Upper lobe of left lung (tissue), 6 donors: ENCODE results near the gene SMARCE1. TPM values are rescaled to one million over a fixed set of nuclear protein-coding genes. Genes with fewer than 3 reads are reported as not detected.

Source experiments
- ATAC-seq, 2 donors: fragments of 200-7000 bp; cut with Tn5 transposase; one replicate each; pipeline ENCODE4 v1.9.1; 2022; ENCODE audit warnings: mild to moderate bottlenecking in 2 of 2, moderate library complexity in 2 of 2; ENCODE audit not compliant: low FRiP score in 2 of 2
- DNase-seq, 2 donors: peaks; one replicate each; pipeline ENCODE4 v3.0.0-alpha.2; 2019 to 2020
- H3K27ac ChIP-seq, 4 donors: fragments of 200-600 bp; sonication (generic); one replicate each; pipeline ENCODE4 v1.5.1; 2016 to 2019
- H3K27me3 ChIP-seq, 4 donors: fragments of 200-600 bp; sonication (generic); one replicate each; pipeline ENCODE4 v1.5.1; 2017 to 2019
- H3K36me3 ChIP-seq, 4 donors: fragments of 200-600 bp; sonication (generic); one replicate each; pipeline ENCODE4 v1.5.1; 2016 to 2019
- H3K4me1 ChIP-seq, 4 donors: fragments of 200-600 bp; sonication (generic); one replicate each; pipeline ENCODE4 v1.5.1; 2018 to 2019
- H3K4me3 ChIP-seq, 4 donors: fragments of 200-600 bp; sonication (generic); one replicate each; pipeline ENCODE4 v1.5.1; 2017 to 2019; ENCODE audit warnings: mild to moderate bottlenecking in 2 of 4, moderate library complexity in 1 of 4
- H3K9me3 ChIP-seq, 4 donors: fragments of 200-600 bp; sonication (generic); one replicate each; pipeline ENCODE4 v1.5.1; 2018 to 2019
- CTCF ChIP-seq, 6 experiments: fragments of 450-650 bp in 4 of 6; fragments of 200-600 bp in 2 of 6; sonication (generic) in 2 of 6; IDR thresholded peaks; one replicate each; pipeline ENCODE4 v1.5.1; 2016 to 2019; ENCODE audit warnings: antibody characterized with exemption in 6 of 6
- EP300 ChIP-seq, 4 donors: sonication (generic); formaldehyde crosslinking; IDR thresholded peaks; one replicate each; pipeline ENCODE4 v1.5.1; 2017; ENCODE audit warnings: antibody characterized with exemption in 4 of 4, control low read depth in 2 of 4
- POLR2A ChIP-seq, 4 donors: fragments of 450-650 bp; IDR thresholded peaks; one replicate each; pipeline ENCODE4 v1.5.1; 2016 to 2017; ENCODE audit warnings: antibody characterized with exemption in 4 of 4, mild to moderate bottlenecking in 2 of 4
- POLR2AphosphoS5 ChIP-seq, 2 donors: sonication (generic); formaldehyde crosslinking; IDR thresholded peaks; one replicate each; pipeline ENCODE4 v1.5.1; 2017; ENCODE audit warnings: antibody characterized with exemption in 2 of 2
- WGBS, 2 donors: methylation state at CpG; one replicate each; pipeline ENCODE4 v1.1.5; 2017 to 2018; 5-methylcytosine and 5-hydroxymethylcytosine counted together
- total RNA-seq, 6 donors: library from RNA; depleted of rRNA in 4 of 6; stranded (reverse); fragments of >200 nt in 4 of 6; gene quantifications; one replicate each; pipeline versions ENCODE4 v1.1.0 to v1.2.1, GENCODE V29; 2016 to 2021
- donor health status: DM: no; HTN: no; CAD: no; lungs with moderate emphysema.
- donor health status: DM: no; HTN: yes; CAD: no; lungs with severe emphysema.

SMARCE1 gene
- total RNA-seq, 6 donors from 2014 or later = 39.8 to 91.4 (median 65.8) TPM

- no peaks in the 10 kb centered on the region for H3K9me3 ChIP-seq
- no peak for DNase-seq
- H3K4me1 ChIP-seq = peaks cover 27 to 38% (median 31%) of the 10 kb centered on the region in 4 donors
- 4 to 8% methylated on average over 21 to 27 of the region's 28 CpGs for WGBS, 2 donors
- H3K27ac ChIP-seq = peak overlapping the region; percentile 98 to 100 (median 98)
- no peaks in the 10 kb centered on the region for H3K27me3 ChIP-seq
- H3K36me3 ChIP-seq = peaks cover 0 to 19% (median under 1%) of the 10 kb centered on the region in 4 donors
- TF ChIP-seq POLR2AphosphoS5 (IDR thresholded peaks at IDR 0.05) (no peak), POLR2A (IDR thresholded peaks at IDR 0.05) (no peak)
- H3K4me3 ChIP-seq = peak overlapping the region; percentile 65 to 91 (median 82)
- ATAC-seq = peak; percentile 35 to 56
Observed at GRCh38 chr17:40648384-40648968, 858 bp upstream of the SMARCE1 start.

GRCh38 chr17:40646791-40647623 lies 611 bp downstream of the SMARCE1 start:
- 11 to 13% methylated on average over 15 to 17 of the region's 18 CpGs for WGBS, 2 donors
- Histone ChIP-seq H3K27ac (peak overlapping the region; percentile 98 to 100 (median 98)), H3K9me3 (no peaks in the 10 kb centered on the region), H3K36me3 (peaks cover 4 to 34% (median 5%) of the 10 kb centered on the region in 4 donors), H3K4me1 (peaks cover 27 to 38% (median 31%) of the 10 kb centered on the region in 4 donors), H3K4me3 (peak overlapping the region; percentile 65 to 91 (median 82)), H3K27me3 (no peaks in the 10 kb centered on the region)
- peak in 1 of 2 donors; percentile 27 for DNase-seq
- peak; percentile 56 to 69 for ATAC-seq
- no peak for TF ChIP-seq POLR2A (IDR thresholded peaks at IDR 0.05)
- no peak for TF ChIP-seq CTCF (IDR thresholded peaks at IDR 0.05)

GRCh38 chr17:40645943-40646342 lies 1.7 kb downstream of the SMARCE1 start:
- H3K27me3 ChIP-seq = no peaks in the 10 kb centered on the region
- 56% methylated on average over 2 of the region's 2 CpGs for WGBS, 2 donors
- H3K4me1 ChIP-seq = peaks cover 27 to 38% (median 31%) of the 10 kb centered on the region in 4 donors
- peaks cover 5 to 44% (median 12%) of the 10 kb centered on the region in 4 donors for H3K36me3 ChIP-seq
- DNase-seq = no peak
- no peak overlapping the region for H3K27ac ChIP-seq
- no peak for ATAC-seq
- TF ChIP-seq POLR2A (IDR thresholded peaks at IDR 0.05) = no peak
- TF ChIP-seq POLR2AphosphoS5 (IDR thresholded peaks at IDR 0.05) = no peak
- TF ChIP-seq EP300 (IDR thresholded peaks at IDR 0.05) = no peak
- TF ChIP-seq CTCF (IDR thresholded peaks at IDR 0.05) = no peak
- H3K4me3 ChIP-seq = peak overlapping the region in 1 of 4 donors; percentile 91
- no peaks in the 10 kb centered on the region for H3K9me3 ChIP-seq

DNA sequence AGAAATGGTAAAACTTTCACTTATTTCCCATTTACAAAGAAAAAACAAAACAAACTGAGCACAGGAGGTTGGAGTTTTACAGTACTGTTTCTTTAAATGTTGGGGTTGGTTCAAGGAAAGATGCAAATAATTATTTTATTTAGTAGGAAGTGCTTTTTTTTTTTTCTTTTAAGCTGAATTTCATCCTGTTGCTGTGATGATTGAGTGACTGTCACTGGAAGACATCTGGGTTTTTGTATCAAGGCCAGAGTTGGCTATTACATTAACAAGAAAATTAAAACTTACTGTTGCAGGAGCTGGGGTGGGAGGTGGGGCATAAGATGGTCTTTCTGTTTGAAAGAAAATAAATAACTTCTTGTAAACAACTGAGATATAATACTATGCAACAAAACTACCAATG lies 2.3 kb downstream of the SMARCE1 start:
- Histone ChIP-seq H3K4me1 (peaks cover 28 to 38% (median 33%) of the 10 kb centered on the region in 4 donors), H3K9me3 (no peaks in the 10 kb centered on the region), H3K27ac (no peak overlapping the region), H3K27me3 (no peaks in the 10 kb centered on the region), H3K4me3 (no peak overlapping the region), H3K36me3 (peaks cover 5 to 51% (median 15%) of the 10 kb centered on the region in 4 donors)
- TF ChIP-seq EP300 (IDR thresholded peaks at IDR 0.05) (no peak), POLR2A (IDR thresholded peaks at IDR 0.05) (no peak)
- ATAC-seq = no peak
- DNase-seq = no peak

DNA sequence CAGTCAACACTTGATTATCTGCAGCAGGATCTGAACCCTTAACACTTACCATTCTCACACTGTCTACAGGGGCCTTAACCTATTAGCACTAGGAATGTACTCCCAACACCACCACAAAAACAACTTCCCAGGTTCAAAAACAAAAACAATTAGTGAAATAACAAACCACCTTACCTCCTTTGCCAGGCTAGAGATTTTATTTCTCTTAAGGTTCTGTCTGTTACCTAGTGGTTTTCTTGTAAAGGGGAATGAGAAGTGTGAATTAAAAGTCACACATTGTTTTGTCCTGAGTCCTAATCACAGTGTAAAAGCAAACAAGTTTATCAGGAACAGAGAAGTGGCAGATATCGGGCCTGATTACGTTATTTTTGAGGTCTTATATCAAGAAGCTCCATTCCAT lies 9.7 kb downstream of the SMARCE1 start:
- Histone ChIP-seq H3K4me3 (no peak overlapping the region), H3K9me3 (no peaks in the 10 kb centered on the region), H3K4me1 (peaks cover 0 to 8% (median 5%) of the 10 kb centered on the region in 4 donors), H3K27me3 (no peaks in the 10 kb centered on the region), H3K27ac (no peak overlapping the region), H3K36me3 (peaks cover 25 to 78% (median 57%) of the 10 kb centered on the region in 4 donors)
- DNase-seq (no peak), ATAC-seq (no peak)
- no peak for TF ChIP-seq EP300 (IDR thresholded peaks at IDR 0.05)
- no peak for TF ChIP-seq POLR2AphosphoS5 (IDR thresholded peaks at IDR 0.05)
- TF ChIP-seq POLR2A (IDR thresholded peaks at IDR 0.05) = no peak
- TF ChIP-seq CTCF (IDR thresholded peaks at IDR 0.05) = no peak
- 62 to 69% methylated on average over 2 of the region's 2 CpGs for WGBS, 2 donors
